ENCODE data around the gene RNF212.

The RNF212 gene

GRCh38 chr4:1112821-1113182, 562 bp downstream of the RNF212 start:
- DNase-seq = no peak

GRCh38 chr4:1112174-1112820, 1.1 kb downstream of the RNF212 start:
- no peak for DNase-seq

GRCh38 chr4:1111259-1111809, 2.0 kb downstream of the RNF212 start:
- no peak for DNase-seq

GRCh38 chr4:1109898-1110506, 3.4 kb downstream of the RNF212 start:
- no peak for DNase-seq

GRCh38 chr4:1109333-1109732, 4.0 kb downstream of the RNF212 start:
- no peak for DNase-seq

GRCh38 chr4:1105662-1106061, 7.7 kb downstream of the RNF212 start:
- DNase-seq = no peak

GRCh38 chr4:1105067-1105466, 8.3 kb downstream of the RNF212 start:
- DNase-seq = no peak

- no peak for DNase-seq
These were observed 8.7 kb downstream of the RNF212 start for GRCh38 chr4:1104647-1105046.

- DNase-seq = no peak
These were observed 13.6 kb downstream of the RNF212 start for GRCh38 chr4:1099684-1100335.

GRCh38 chr4:1099270-1099669, 14.1 kb downstream of the RNF212 start:
- DNase-seq = no peak

GRCh38 chr4:1098311-1098925, 14.9 kb downstream of the RNF212 start:
- no peak for DNase-seq

GRCh38 chr4:1097553-1097952, 15.8 kb downstream of the RNF212 start:
- DNase-seq = no peak

- DNase-seq = no peak
These were observed 16.5 kb downstream of the RNF212 start for GRCh38 chr4:1096841-1097240.

GRCh38 chr4:1094336-1094690, 19.1 kb downstream of the RNF212 start:
- DNase-seq = no peak

GRCh38 chr4:1093391-1094335, 19.7 kb downstream of the RNF212 start:
- no peak for DNase-seq

- DNase-seq = no peak
These were observed 20.4 kb downstream of the RNF212 start for GRCh38 chr4:1092983-1093361.

- DNase-seq = no peak
These were observed 21.1 kb downstream of the RNF212 start for GRCh38 chr4:1092026-1092982.

- DNase-seq = no peak
These were observed 21.8 kb downstream of the RNF212 start for GRCh38 chr4:1091561-1091995.

GRCh38 chr4:1090465-1091440, 22.6 kb downstream of the RNF212 start:
- DNase-seq = no peak

- DNase-seq = no peak
These were observed 23.3 kb downstream of the RNF212 start for GRCh38 chr4:1090036-1090435.
